ENCODE data around the gene TMEM79.

Gene TMEM79

GRCh38 chr1:156262461-156263287 is 21.5 kb upstream of the TMEM79 start:
- DNase-seq (ENCODE audit: low read depth) = peak; percentile 90

- DNase-seq (ENCODE audit: low read depth) = no peak
Observed at GRCh38 chr1:156263288-156263655, 20.9 kb upstream of the TMEM79 start.

GRCh38 chr1:156266051-156266450 is 18.1 kb upstream of the TMEM79 start:
- no peak for DNase-seq (ENCODE audit: low read depth)

GRCh38 chr1:156268336-156268735 is 15.8 kb upstream of the TMEM79 start:
- DNase-seq (ENCODE audit: low read depth) = peak; percentile 69

GRCh38 chr1:156270314-156270713 is 13.8 kb upstream of the TMEM79 start:
- DNase-seq (ENCODE audit: low read depth) = no peak

GRCh38 chr1:156276532-156276931 is 7.6 kb upstream of the TMEM79 start:
- no peak for DNase-seq (ENCODE audit: low read depth)

GRCh38 chr1:156276966-156277381 is 7.2 kb upstream of the TMEM79 start:
- DNase-seq (ENCODE audit: low read depth) = no peak

- DNase-seq (ENCODE audit: low read depth) = no peak
Observed at GRCh38 chr1:156279837-156280236, 4.3 kb upstream of the TMEM79 start.

GRCh38 chr1:156281281-156281680 is 2.8 kb upstream of the TMEM79 start:
- DNase-seq (ENCODE audit: low read depth) = peak; percentile 62

GRCh38 chr1:156281693-156282478 is 2.2 kb upstream of the TMEM79 start:
- DNase-seq (ENCODE audit: low read depth) = peak; percentile 43

GRCh38 chr1:156282479-156283222 is 1.5 kb upstream of the TMEM79 start, which contains the start of gene SMG5:
SMG5 (minus strand) TSS chr1:156282825; CDS start chr1:156282680, 145 bp downstream.
- DNase-seq (ENCODE audit: low read depth) = peak; percentile 99

- DNase-seq (ENCODE audit: low read depth) = no peak
Observed at GRCh38 chr1:156283521-156283920, 604 bp upstream of the TMEM79 start.

GRCh38 chr1:156284757-156285156 is 632 bp downstream of the TMEM79 start:
- DNase-seq (ENCODE audit: low read depth) = peak; percentile 40

- DNase-seq (ENCODE audit: low read depth) = no peak
Observed at GRCh38 chr1:156285437-156285836, 1.3 kb downstream of the TMEM79 start.

- DNase-seq (ENCODE audit: low read depth) = no peak
Observed at GRCh38 chr1:156286061-156286460, 1.9 kb downstream of the TMEM79 start.

GRCh38 chr1:156289857-156290256 is 5.7 kb downstream of the TMEM79 start:
- no peak for DNase-seq (ENCODE audit: low read depth)

- peak; percentile 90 for DNase-seq (ENCODE audit: low read depth)
Observed at GRCh38 chr1:156291226-156292061, 7.3 kb downstream of the TMEM79 start.

- no peak for DNase-seq (ENCODE audit: low read depth)
Observed at GRCh38 chr1:156293098-156293434, 8.9 kb downstream of the TMEM79 start.

- DNase-seq (ENCODE audit: low read depth) = no peak
Observed at GRCh38 chr1:156293895-156294294, 9.8 kb downstream of the TMEM79 start.

GRCh38 chr1:156295391-156295947 is 11.3 kb downstream of the TMEM79 start, which contains the start of gene GLMP:
GLMP (minus strand) TSS chr1:156295679; CDS start chr1:156295645, 34 bp downstream.
- peak; percentile 76 for DNase-seq (ENCODE audit: low read depth)

GRCh38 chr1:156298852-156299357 is 14.8 kb downstream of the TMEM79 start, which contains the start of gene VHLL:
VHLL (minus strand) TSS chr1:156299307; CDS start chr1:156299189, 118 bp downstream.
- no peak for DNase-seq (ENCODE audit: low read depth)
